GM23338 (cell line): Measurements from ENCODE around the gene ZFYVE27. TPM values are rescaled to one million over a fixed set of nuclear protein-coding genes. Genes with fewer than 3 reads are reported as not detected.

Source experiments
- ATAC-seq: fragments of 200-7000 bp; cut with Tn5 transposase; 3 replicates; pipeline ENCODE4 v1.9.1; 2020
- DNase-seq: peaks from one replicate; pipeline ENCODE4 v3.0.0-alpha.2; 2015; ENCODE audit warnings: low spot score
- H2AFZ ChIP-seq: fragments of 200-600 bp; sonication (generic); 2 replicates; pipeline ENCODE4 v1.8.0; 2016; ENCODE audit warnings: antibody characterized with exemption, mild to moderate bottlenecking, moderate library complexity
- H3F3A ChIP-seq: fragments of 200-600 bp; sonication (generic); replicated peaks from 2 replicates; pipeline ENCODE4 v1.8.0; 2017; ENCODE audit warnings: antibody characterized with exemption, mixed run types, low read depth
- H3K27ac ChIP-seq: fragments of 200-600 bp; sonication (generic); 2 replicates; pipeline ENCODE4 v1.6.1; 2016; ENCODE audit warnings: low read depth
- H3K27me3 ChIP-seq: fragments of 200-600 bp; sonication (generic); 2 replicates; pipeline ENCODE4 v1.8.0; 2016; ENCODE audit warnings: mild to moderate bottlenecking, mixed run types, moderate library complexity; ENCODE audit not compliant: insufficient read depth
- H3K36me3 ChIP-seq: fragments of 200-600 bp; sonication (generic); 2 replicates; pipeline ENCODE4 v1.8.0; 2016; ENCODE audit warnings: mild to moderate bottlenecking; ENCODE audit not compliant: insufficient read depth
- H3K4me1 ChIP-seq: fragments of 200-600 bp; sonication (generic); 2 replicates; pipeline ENCODE4 v1.8.0; 2016; ENCODE audit warnings: mild to moderate bottlenecking, moderate library complexity; ENCODE audit not compliant: insufficient read depth
- H3K4me2 ChIP-seq: fragments of 200-600 bp; sonication (generic); 2 replicates; pipeline ENCODE4 v1.7.1; 2017; ENCODE audit warnings: mixed run types
- H3K4me3 ChIP-seq: fragments of 200-600 bp; sonication (generic); 2 replicates; pipeline ENCODE4 v1.6.1; 2016; ENCODE audit warnings: mixed run types
- H3K79me2 ChIP-seq: fragments of 200-600 bp; sonication (generic); replicated peaks from 2 replicates; pipeline ENCODE4 v1.8.0; 2017; ENCODE audit warnings: mild to moderate bottlenecking; ENCODE audit not compliant: insufficient read depth
- H3K9me2 ChIP-seq: fragments of 200-600 bp; sonication (generic); 2 replicates; pipeline ENCODE4 v1.8.0; 2017; ENCODE audit not compliant: insufficient read depth
- H4K20me1 ChIP-seq: fragments of 200-600 bp; sonication (generic); replicated peaks from 2 replicates; pipeline ENCODE4 v1.8.0; 2017; ENCODE audit warnings: mild to moderate bottlenecking; ENCODE audit not compliant: insufficient read depth
- H3K27ac Mint-ChIP-seq: 2 replicates; pipeline ENCODE4 v1.8.0; 2020; ENCODE audit warnings: inconsistent platforms, mild to moderate bottlenecking, moderate library complexity, mixed read lengths
- H3K27me3 Mint-ChIP-seq: 3 replicates; pipeline ENCODE4 v1.8.0; 2022; ENCODE audit warnings: low read depth, mild to moderate bottlenecking, moderate library complexity, mixed read lengths, inconsistent platforms; ENCODE audit not compliant: insufficient read depth, poor library complexity
- H3K36me3 Mint-ChIP-seq: 3 replicates; pipeline ENCODE4 v1.8.0; 2021; ENCODE audit warnings: low read depth, mild to moderate bottlenecking, inconsistent platforms, moderate library complexity, mixed read lengths
- H3K4me1 Mint-ChIP-seq: 3 replicates; pipeline ENCODE4 v1.8.0; 2020; ENCODE audit warnings: mild to moderate bottlenecking, inconsistent platforms, mixed read lengths
- H3K4me3 Mint-ChIP-seq: 3 replicates; pipeline ENCODE4 v1.8.0; 2021; ENCODE audit warnings: moderate library complexity, mild to moderate bottlenecking, inconsistent platforms, mixed read lengths
- H3K9me3 Mint-ChIP-seq: 3 replicates; pipeline ENCODE4 v1.8.0; 2020; ENCODE audit warnings: moderate library complexity, mild to moderate bottlenecking, inconsistent platforms, mixed read lengths
- CREB1 ChIP-seq: fragments of 250-450 bp; sonication (Bioruptor Pico); IDR thresholded peaks from 2 replicates; pipeline ENCODE4 v1.5.0; 2020; ENCODE audit warnings: low read depth, mild to moderate bottlenecking, moderate library complexity
- ETS1 ChIP-seq: IDR thresholded peaks from 2 replicates; pipeline ENCODE4 v1.6.1; 2016; ENCODE audit warnings: antibody characterized with exemption
- EZH2 ChIP-seq: fragments of 200-600 bp; sonication (generic); IDR thresholded peaks from one replicate; pipeline ENCODE4 v1.8.0; 2017; ENCODE audit warnings: antibody characterized with exemption, mild to moderate bottlenecking, low read depth; ENCODE audit not compliant: unreplicated experiment
- EZH2phosphoT487 ChIP-seq: fragments of 200-600 bp; sonication (generic); IDR thresholded peaks from one replicate; pipeline ENCODE4 v1.8.1; 2018; ENCODE audit warnings: antibody characterized with exemption; ENCODE audit not compliant: unreplicated experiment
- JUNB ChIP-seq: IDR thresholded peaks from one replicate; pipeline ENCODE4 v1.6.1; 2016; ENCODE audit warnings: antibody characterized with exemption; ENCODE audit not compliant: unreplicated experiment
- NANOG ChIP-seq: IDR thresholded peaks from 2 replicates; pipeline ENCODE4 v1.6.1; 2016; ENCODE audit warnings: antibody characterized with exemption, borderline replicate concordance
- POLR2AphosphoS5 ChIP-seq: IDR thresholded peaks from 2 replicates; pipeline ENCODE4 v1.6.1; 2016; ENCODE audit warnings: antibody characterized with exemption, low read depth
- STAT1 ChIP-seq: IDR thresholded peaks from one replicate; pipeline ENCODE4 v1.6.1; 2016; ENCODE audit warnings: antibody characterized with exemption; ENCODE audit not compliant: unreplicated experiment
- ZNF114 ChIP-seq: fragments of 250-450 bp; sonication (Bioruptor Pico); IDR thresholded peaks from 2 replicates; pipeline ENCODE4 v1.5.0; 2020; ENCODE audit warnings: mild to moderate bottlenecking, moderate library complexity
- ZNF331 ChIP-seq: fragments of 250-450 bp; sonication (Bioruptor Pico); IDR thresholded peaks from 2 replicates; pipeline ENCODE4 v1.5.0; 2020; ENCODE audit warnings: low read depth, mild to moderate bottlenecking, moderate library complexity
- polyA plus RNA-seq: library from polyadenylated mRNA; unstranded; fragments of >200 nt; fragmentation: Nextera tagmentation; extraction: Ambion mirVana; gene quantifications from 2 replicates; pipeline ENCODE4 v1.2.1, GENCODE V29; 2016
- total RNA-seq: library from RNA; depleted of rRNA; stranded (reverse); fragments of >200 nt; shearing (Covaris generic); gene quantifications from 2 replicates; pipeline ENCODE4 v1.2.3, GENCODE V29; 2014
- TF ChIP-seq, protein P1 (sequence below): fragments of 250-450 bp; sonication (Bioruptor Pico); IDR thresholded peaks from 2 replicates; pipeline ENCODE4 v1.5.0; 2020; ENCODE audit warnings: mild to moderate bottlenecking, moderate library complexity
- TF ChIP-seq, protein P2 (sequence below), 2 experiments: fragments of 200-600 bp in 1 of 2; sonication (generic) in 1 of 2; conservative IDR thresholded peaks; 2 replicates each; pipeline versions ENCODE4 v1.5.1 to v1.6.1; 2016 to 2017; ENCODE audit warnings: antibody characterized with exemption in 2 of 2, low read depth in 2 of 2, mild to moderate bottlenecking in 2 of 2, moderate library complexity in 1 of 2
- TF ChIP-seq, protein P3 (sequence below): IDR thresholded peaks from one replicate; pipeline ENCODE4 v1.6.1; 2018; ENCODE audit warnings: antibody characterized with exemption; ENCODE audit not compliant: unreplicated experiment

The ZFYVE27 gene
- total and polyA plus RNA-seq, 2 experiments from 2014 or later, result 15.0 to 25.8 TPM

DNA sequence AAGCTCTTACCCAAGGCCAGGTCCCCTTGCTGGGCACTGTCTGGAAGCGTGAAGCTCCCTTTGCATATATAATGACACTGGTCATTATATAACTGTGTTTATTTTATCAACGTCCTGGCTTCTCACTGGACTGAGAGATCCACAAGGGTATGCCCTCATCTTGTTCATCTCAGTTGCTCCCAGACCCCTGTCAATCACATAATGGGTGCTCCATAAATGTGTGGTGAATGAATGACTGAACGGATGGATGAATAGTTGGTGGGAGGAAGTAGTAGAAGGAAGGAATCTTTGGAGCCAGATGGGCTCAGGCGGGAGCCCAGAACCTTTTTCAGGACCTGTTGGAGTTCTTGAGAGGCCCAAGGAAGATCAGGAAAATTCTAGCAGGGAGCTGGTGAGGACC, 42.6 kb downstream of the ZFYVE27 start:
- Mint-ChIP-seq H3K36me3 (no peaks in the 10 kb centered on the region), H3K27me3 (peaks cover 12% of the 10 kb centered on the region), H3K27ac (no peak overlapping the region), H3K9me3 (no peaks in the 10 kb centered on the region), H3K4me3 (no peak overlapping the region), H3K4me1 (peaks cover 27% of the 10 kb centered on the region)
- DNase-seq (no peak), ATAC-seq (no peak)
- Histone ChIP-seq H3F3A (no peaks in the 10 kb centered on the region), H3K79me2 (no peaks in the 10 kb centered on the region), H3K27ac (no peak overlapping the region), H4K20me1 (no peaks in the 10 kb centered on the region), H2AFZ (no peak overlapping the region), H3K4me2 (no peak overlapping the region), H3K36me3 (no peaks in the 10 kb centered on the region; the same call in 1 of the 2 replicates), H3K4me3 (no peak overlapping the region), H3K4me1 (peaks cover 25% of the 10 kb centered on the region), H3K9me2 (no peaks in the 10 kb centered on the region), H3K27me3 (no peaks in the 10 kb centered on the region)
- TF ChIP-seq CREB1 (CRISPR knock-in tag) (no peak), ZNF331 (CRISPR knock-in tag) (no peak), POLR2AphosphoS5 (no peak), ETS1 (no peak), EZH2 (no peak), JUNB (no peak), STAT1 (no peak), NANOG (no peak), EZH2phosphoT487 (no peak), ZNF114 (CRISPR knock-in tag) (no peak)
- TF ChIP-seq, protein P1, sequence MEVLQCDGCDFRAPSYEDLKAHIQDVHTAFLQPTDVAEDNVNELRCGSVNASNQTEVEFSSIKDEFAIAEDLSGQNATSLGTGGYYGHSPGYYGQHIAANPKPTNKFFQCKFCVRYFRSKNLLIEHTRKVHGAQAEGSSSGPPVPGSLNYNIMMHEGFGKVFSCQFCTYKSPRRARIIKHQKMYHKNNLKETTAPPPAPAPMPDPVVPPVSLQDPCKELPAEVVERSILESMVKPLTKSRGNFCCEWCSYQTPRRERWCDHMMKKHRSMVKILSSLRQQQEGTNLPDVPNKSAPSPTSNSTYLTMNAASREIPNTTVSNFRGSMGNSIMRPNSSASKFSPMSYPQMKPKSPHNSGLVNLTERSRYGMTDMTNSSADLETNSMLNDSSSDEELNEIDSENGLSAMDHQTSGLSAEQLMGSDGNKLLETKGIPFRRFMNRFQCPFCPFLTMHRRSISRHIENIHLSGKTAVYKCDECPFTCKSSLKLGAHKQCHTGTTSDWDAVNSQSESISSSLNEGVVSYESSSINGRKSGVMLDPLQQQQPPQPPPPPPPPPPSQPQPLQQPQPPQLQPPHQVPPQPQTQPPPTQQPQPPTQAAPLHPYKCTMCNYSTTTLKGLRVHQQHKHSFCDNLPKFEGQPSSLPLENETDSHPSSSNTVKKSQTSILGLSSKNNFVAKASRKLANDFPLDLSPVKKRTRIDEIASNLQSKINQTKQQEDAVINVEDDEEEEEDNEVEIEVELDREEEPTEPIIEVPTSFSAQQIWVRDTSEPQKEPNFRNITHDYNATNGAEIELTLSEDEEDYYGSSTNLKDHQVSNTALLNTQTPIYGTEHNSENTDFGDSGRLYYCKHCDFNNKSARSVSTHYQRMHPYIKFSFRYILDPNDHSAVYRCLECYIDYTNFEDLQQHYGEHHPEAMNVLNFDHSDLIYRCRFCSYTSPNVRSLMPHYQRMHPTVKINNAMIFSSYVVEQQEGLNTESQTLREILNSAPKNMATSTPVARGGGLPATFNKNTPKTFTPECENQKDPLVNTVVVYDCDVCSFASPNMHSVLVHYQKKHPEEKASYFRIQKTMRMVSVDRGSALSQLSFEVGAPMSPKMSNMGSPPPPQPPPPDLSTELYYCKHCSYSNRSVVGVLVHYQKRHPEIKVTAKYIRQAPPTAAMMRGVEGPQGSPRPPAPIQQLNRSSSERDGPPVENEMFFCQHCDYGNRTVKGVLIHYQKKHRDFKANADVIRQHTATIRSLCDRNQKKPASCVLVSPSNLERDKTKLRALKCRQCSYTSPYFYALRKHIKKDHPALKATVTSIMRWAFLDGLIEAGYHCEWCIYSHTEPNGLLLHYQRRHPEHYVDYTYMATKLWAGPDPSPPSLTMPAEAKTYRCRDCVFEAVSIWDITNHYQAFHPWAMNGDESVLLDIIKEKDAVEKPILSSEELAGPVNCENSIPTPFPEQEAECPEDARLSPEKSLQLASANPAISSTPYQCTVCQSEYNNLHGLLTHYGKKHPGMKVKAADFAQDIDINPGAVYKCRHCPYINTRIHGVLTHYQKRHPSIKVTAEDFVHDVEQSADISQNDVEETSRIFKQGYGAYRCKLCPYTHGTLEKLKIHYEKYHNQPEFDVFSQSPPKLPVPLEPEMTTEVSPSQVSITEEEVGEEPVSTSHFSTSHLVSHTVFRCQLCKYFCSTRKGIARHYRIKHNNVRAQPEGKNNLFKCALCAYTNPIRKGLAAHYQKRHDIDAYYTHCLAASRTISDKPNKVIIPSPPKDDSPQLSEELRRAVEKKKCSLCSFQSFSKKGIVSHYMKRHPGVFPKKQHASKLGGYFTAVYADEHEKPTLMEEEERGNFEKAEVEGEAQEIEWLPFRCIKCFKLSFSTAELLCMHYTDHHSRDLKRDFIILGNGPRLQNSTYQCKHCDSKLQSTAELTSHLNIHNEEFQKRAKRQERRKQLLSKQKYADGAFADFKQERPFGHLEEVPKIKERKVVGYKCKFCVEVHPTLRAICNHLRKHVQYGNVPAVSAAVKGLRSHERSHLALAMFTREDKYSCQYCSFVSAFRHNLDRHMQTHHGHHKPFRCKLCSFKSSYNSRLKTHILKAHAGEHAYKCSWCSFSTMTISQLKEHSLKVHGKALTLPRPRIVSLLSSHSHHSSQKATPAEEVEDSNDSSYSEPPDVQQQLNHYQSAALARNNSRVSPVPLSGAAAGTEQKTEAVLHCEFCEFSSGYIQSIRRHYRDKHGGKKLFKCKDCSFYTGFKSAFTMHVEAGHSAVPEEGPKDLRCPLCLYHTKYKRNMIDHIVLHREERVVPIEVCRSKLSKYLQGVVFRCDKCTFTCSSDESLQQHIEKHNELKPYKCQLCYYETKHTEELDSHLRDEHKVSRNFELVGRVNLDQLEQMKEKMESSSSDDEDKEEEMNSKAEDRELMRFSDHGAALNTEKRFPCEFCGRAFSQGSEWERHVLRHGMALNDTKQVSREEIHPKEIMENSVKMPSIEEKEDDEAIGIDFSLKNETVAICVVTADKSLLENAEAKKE (CRISPR knock-in tag), result no peak
- TF ChIP-seq, protein P2, sequence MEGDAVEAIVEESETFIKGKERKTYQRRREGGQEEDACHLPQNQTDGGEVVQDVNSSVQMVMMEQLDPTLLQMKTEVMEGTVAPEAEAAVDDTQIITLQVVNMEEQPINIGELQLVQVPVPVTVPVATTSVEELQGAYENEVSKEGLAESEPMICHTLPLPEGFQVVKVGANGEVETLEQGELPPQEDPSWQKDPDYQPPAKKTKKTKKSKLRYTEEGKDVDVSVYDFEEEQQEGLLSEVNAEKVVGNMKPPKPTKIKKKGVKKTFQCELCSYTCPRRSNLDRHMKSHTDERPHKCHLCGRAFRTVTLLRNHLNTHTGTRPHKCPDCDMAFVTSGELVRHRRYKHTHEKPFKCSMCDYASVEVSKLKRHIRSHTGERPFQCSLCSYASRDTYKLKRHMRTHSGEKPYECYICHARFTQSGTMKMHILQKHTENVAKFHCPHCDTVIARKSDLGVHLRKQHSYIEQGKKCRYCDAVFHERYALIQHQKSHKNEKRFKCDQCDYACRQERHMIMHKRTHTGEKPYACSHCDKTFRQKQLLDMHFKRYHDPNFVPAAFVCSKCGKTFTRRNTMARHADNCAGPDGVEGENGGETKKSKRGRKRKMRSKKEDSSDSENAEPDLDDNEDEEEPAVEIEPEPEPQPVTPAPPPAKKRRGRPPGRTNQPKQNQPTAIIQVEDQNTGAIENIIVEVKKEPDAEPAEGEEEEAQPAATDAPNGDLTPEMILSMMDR (conservative IDR thresholded peaks at IDR 0.05; ENCODE audit: low read depth in 2 of 2), result no peak
- TF ChIP-seq, protein P3, sequence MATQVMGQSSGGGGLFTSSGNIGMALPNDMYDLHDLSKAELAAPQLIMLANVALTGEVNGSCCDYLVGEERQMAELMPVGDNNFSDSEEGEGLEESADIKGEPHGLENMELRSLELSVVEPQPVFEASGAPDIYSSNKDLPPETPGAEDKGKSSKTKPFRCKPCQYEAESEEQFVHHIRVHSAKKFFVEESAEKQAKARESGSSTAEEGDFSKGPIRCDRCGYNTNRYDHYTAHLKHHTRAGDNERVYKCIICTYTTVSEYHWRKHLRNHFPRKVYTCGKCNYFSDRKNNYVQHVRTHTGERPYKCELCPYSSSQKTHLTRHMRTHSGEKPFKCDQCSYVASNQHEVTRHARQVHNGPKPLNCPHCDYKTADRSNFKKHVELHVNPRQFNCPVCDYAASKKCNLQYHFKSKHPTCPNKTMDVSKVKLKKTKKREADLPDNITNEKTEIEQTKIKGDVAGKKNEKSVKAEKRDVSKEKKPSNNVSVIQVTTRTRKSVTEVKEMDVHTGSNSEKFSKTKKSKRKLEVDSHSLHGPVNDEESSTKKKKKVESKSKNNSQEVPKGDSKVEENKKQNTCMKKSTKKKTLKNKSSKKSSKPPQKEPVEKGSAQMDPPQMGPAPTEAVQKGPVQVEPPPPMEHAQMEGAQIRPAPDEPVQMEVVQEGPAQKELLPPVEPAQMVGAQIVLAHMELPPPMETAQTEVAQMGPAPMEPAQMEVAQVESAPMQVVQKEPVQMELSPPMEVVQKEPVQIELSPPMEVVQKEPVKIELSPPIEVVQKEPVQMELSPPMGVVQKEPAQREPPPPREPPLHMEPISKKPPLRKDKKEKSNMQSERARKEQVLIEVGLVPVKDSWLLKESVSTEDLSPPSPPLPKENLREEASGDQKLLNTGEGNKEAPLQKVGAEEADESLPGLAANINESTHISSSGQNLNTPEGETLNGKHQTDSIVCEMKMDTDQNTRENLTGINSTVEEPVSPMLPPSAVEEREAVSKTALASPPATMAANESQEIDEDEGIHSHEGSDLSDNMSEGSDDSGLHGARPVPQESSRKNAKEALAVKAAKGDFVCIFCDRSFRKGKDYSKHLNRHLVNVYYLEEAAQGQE, result no peak
